ACHN (cell line): ENCODE results near the gene ARHGAP28.
"Not testable (repeated sequence)": the region's sequence is repeated elsewhere in the genome, so short reads cannot be mapped to it uniquely, and the experiment has no call there.

Source experiments
- DNase-seq: peaks from one replicate; pipeline ENCODE4 v3.0.0-alpha.2; 2015
- in situ Hi-C: cut with HindIII; loops from 2 replicates; pipeline ENCODE4 v1.10.0; 2017; ENCODE audit warnings: low sequenced_read_pairs, low pct_ligation_motif_present, low pct_unique_long_range_greater_than_20kb

ARHGAP28 gene

DNA sequence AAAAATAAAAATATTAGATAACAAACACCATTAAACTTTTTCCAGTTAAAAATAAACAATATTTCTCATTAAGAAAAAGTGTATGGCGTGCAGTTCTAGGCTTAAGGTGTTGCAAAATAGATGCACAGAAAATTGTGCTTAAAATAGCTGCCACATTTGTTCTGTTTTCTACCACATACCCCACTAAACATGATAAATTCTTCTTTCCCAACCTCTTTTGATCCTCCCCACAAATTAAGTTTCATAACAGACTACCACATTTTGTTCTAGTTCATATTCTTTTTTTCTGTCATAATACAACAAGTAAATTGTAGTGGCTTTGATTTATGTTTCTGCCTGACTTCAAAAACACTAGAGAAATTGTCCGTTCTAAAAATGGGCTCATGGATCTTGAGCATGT lies 64.5 kb downstream of the ARHGAP28 start:
- in situ Hi-C loops = no loop called here

DNA sequence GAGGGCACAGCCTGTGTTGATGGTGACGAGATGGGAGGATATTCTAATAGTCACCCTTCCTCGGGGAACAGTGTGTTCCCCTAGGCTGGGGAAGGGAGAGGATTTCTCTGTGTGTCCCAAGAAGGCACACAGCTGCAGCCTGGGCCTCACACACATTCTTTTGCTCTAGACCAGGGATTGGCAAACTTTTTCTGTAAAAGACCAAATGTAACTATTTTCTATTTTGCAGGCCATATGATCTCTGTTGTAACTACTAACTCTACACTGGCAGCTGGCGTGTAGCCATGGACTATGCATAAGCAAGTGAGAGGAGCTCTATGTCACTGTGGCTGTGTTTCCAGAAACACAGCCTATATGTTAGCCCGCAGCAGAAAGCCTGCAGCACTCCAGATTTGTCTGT lies 65.8 kb downstream of the ARHGAP28 start:
- in situ Hi-C loops = no loop called here
- no peak for DNase-seq

More for the DNA sequence above, 64.5 kb downstream of the ARHGAP28 start:
- no peak for DNase-seq

DNA sequence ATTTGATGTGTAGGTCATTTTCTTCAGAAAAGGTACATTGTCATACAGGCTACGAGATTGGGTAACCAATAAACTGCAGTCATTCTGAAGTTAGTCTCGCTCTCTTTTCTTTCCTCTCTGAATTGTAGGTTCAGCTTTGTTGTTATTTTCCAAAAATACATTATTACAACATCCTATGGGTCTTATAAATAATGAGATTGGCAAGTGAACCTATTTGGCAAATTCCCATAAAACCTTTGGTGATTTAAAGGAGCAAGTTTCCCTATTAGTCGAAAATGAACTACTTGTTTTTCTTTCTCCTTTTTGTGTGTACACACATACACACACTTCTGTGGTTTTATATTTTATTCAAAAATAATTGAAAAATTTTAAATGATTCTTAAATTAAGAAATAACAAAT lies 67.0 kb downstream of the ARHGAP28 start:
- DNase-seq = no peak
- in situ Hi-C loops = no loop called here

DNA sequence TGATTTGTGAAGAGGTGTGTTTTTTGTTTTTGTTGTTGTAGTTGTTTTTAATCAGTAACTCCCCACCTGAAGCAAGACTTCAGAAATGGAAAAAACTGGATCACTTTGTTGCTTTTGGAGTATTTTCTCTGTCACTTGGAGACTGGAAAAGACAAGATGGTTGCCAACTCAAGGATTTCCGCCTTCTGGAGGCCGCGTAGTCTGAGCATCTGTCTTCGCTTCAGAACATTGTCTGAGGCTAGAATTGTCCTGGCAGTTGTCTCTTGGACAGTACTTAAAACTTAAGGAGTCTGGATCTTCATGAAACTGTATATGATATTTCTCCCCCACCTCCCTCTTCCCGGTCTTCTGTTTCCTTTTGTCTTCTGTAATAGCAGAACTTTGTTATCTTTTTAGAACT lies 67.7 kb downstream of the ARHGAP28 start:
- in situ Hi-C loops = no loop called here
- no peak for DNase-seq

DNA sequence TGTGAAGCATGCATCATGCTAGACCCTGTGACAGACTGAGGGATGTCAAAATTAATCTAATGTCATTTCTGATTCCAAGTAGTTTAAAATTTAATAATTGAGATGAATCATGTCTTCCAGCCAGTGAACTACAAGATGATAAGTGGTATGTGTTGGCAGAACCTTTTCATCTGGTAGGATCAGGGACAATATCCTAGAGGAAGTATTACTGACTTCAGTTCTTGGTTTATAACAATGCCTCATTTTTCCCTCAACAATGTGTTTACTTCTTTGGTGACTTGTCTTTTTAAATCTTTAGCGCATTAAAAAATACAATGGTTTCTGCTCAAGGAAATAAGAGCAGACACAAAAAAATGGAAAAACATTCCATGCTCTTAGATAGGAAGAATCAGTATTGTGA lies 69.4 kb downstream of the ARHGAP28 start:
- no peak for DNase-seq
- in situ Hi-C loops = no loop called here

DNA sequence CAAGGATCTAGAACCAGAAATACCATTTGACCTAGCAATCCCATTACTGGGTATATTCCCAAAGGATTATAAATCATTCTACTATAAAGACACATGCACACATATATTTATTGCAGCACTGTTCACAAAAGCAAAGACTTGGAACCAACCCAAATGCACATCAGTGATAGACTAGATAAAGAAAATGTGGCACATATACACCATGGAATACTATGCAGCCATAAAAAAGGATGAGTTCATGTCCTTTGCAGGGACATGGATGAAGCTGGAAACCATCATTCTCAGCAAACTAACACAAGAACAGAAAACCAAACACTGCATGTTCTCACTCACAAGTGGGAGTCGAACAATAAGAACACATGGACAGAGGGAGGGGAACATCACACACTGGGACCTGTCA lies 70.8 kb downstream of the ARHGAP28 start:
- DNase-seq, in situ Hi-C loops: not testable (repeated sequence)

DNA sequence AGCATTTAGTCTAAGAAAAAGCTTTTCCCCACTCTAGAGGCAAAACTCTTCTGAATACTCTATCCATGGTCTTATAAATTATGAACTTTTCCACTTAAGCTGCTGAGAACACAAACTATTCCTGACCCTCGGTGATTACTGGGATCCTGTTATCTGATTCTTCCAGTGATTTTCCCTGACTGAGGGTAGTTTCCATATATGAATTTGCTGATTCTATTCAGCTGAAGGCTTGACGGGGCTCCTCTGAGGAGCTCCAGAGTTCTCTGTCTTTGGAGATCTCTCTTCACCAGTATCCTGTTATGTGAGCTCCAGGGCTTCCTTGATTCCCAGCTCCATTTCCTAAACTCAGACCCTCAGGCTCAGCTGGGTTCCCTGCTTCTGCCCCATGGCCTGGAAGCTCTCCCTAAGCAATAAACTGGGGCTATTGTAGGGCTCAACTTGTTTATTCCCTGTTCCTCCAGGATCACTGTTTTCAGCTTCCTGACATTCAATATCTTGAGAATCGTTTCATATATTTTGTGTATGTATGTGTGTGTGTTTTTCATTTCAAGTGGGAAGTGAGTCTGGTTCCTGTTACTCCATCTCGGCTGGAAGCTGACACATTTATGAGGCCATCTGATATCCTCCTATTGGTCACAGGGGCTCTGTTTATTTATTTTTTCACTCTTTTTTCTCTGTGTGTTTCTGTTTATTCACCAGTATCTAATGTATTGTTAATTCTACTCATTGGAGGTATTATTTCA lies 78.2 kb downstream of the ARHGAP28 start:
- no peak for DNase-seq
- in situ Hi-C loops = no loop called here

DNA sequence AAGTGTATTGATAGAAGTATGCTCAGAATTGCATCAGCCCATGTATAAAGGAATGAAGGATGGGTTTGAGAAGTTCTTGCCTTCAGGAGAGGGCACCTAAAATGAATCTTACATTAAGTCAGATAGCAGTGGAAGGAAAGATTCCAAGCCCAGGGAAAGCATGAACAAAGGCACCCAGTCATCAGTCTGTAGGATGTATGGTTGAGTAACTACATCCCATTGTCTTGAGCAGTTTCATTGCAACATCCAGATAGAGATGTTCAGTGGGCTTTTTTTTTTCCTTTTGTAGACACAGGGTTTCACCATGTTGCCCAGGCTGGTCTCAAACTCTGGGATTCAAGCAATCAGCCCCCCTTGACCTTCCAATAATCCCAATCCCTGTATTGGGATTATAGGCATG lies 80.7 kb downstream of the ARHGAP28 start:
- DNase-seq = no peak
- in situ Hi-C loops = no loop called here

DNA sequence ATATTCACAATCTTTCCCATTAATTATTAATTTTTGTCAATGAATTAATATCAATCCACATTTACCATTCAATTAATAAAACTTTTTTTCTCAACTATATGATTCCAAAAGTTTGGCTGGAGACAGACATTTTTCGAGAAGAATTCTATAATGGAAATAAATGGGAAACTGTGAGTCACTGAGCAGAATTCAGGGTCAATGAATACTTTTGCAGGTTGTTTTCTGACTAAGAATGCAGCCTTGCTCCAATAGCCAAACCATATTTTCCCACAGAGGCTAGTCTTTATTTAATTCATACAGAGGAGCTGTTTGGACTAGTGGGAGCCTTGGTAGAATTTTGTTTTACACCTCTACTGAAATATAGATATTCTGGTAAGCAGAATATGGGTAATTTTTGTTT lies 82.3 kb downstream of the ARHGAP28 start:
- no peak for DNase-seq
- in situ Hi-C loops = no loop called here

DNA sequence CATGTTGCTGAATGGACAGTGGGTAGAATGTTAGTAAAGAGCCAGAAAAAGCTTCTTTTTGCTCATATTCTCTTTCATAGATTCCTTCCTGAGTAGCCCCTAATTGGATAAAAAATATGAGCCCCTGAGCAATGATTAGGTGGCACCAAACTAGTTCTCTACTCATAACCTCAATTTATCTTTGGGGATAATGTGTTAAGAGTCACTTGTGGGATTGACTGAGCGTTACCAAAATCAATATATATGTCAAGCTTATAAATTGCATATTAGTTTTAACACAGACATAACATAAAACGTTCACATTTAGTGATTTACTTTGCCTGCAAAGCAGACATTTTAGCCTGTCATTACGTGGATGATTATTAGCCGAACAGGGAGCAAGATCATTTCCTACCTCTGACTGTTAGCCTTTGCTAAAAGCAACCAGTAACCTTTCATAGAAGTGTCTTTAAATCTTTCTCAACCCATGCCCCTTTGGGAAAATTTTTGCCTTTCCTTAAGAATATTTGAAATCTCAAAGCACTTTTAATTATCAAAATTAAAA lies 85.4 kb downstream of the ARHGAP28 start:
- in situ Hi-C loops = no loop called here

DNA sequence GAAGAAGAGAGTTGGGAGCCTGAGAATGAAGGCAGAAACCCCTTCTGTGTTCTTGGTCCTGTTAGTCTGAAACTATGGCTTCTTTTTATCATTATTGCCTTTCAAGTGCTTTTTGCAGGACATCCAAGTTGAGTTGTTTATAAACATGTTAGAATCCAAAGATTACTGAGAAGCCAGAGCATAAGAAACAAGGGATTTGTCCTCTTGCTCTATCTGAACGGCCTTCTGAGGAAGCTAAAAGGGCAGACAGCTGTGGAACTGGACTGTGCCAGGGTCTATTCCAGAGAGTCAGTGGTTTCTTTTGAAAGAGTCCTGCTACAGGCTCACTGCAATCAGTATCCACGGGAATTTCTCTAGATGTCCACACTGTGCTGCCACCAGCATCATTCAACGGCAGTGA lies 86.6 kb downstream of the ARHGAP28 start:
- DNase-seq = no peak
- in situ Hi-C loops = no loop called here

More for the DNA sequence above, 85.4 kb downstream of the ARHGAP28 start:
- no peak for DNase-seq

DNA sequence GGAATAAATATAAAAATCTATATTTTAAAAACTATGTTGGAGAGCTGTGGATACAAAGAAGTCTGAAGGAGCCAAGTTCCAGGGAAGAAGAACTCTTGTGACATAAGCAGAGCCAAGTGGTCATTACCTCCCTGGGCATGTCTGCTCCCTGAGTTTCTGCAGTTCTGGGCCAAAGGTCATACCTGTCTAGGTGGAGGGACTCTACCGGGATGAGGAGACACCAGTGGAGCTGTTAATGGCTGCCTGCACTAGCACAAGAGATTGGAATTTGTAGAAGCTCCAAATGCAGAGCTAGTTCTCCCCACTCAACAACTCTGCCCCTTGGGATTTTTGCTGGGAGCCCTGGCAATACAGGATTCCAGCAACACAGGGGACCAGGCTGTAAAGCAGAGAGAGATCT lies 89.8 kb downstream of the ARHGAP28 start:
- in situ Hi-C loops = no loop called here
- DNase-seq = no peak

DNA sequence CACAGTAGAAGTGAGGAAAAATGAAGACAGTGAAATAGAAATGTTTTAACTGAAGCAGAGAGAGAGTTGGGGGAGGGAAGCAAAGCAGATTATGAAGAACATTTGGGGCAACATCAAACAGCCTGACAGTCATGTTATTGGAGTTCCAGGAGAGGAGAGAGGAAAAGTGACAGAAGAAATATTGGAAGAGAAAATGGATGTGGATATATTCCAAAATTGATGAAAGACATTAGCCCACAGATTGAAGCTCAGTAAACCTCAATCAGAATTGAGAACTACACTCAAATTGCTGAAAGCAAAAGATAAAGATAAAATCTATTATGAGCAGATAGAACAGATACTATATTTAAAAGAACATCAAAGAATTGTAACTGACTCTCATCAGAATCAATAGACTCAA lies 90.8 kb downstream of the ARHGAP28 start:
- DNase-seq = no peak
- in situ Hi-C loops = no loop called here

DNA sequence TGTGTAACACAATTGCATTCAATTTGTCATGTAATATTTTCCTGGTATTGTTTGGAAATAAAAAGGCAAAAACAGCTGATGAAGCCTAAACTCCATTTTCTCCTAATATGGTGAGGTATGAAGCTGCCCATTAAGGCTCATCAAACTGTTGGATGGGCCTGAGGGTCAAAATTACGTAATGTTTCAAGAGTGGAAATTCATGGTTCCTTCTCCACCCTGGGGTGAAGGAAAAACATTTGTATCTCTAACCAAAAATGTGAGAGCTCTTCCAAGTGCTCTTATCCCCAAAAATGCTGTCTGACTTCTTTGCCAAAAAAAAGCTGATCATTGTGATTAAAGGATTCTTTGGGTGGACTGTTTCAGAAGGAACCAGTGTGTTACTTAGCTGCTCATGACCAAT lies 91.8 kb downstream of the ARHGAP28 start:
- no peak for DNase-seq
- in situ Hi-C loops = no loop called here

DNA sequence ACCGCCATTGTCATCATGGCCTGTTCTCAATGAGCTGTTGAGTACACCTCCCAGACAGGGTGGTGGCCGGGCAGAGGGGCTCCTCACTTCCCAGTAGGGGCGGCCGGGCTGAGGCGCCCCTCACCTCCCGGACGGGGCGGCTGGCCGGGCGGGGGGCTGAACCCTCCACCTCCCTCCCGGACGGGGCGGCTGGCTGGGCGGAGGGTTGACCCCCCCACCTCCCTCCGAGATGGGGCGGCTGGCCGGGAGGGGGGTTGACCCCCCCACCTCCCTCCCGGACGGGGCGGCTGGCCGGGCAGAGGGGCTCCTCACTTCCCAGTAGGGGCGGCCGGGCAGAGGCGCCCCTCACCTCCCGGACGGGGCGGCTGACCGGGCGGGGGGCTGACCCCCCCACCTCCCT lies 97.6 kb downstream of the ARHGAP28 start:
- in situ Hi-C loops, DNase-seq: not testable (repeated sequence)

DNA sequence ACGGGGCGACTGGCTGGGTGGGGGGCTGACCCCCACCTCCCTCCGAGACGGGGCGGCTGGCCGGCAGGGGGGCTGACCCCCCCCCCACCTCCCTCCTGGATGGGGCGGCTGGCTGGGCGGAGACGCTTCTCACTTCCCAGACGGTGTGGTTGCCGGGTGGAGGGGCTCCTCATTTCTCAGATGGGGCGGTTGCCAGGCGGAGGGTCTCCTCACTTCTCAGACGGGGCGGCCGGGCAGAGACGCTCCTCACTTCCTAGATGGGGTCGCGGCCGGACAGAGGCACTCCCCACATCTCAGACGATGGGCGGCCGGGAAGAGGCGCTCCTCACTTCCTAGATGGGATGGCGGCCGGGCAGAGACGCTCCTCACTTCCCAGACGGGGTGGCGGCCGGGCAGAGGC lies 98.0 kb downstream of the ARHGAP28 start:
- in situ Hi-C loops, DNase-seq: not testable (repeated sequence)

DNA sequence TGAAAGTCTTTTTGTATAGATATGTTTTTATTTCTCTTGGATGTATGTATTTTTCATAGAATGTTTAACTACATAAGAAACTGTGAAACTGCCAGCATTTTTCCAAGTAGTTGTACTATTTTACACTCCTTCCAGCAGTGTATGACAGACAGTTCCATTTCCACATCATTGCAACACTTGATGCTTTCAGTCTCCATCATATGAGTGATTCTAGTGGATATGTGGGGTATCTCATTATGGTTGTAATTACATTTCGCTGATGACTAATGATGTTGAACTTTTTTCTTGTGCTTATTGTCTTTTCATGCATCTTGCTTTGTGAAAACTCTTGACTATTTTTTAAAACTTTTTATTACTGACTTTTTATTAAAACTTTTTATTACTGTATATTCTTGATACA lies 101.4 kb downstream of the ARHGAP28 start:
- in situ Hi-C loops = no loop called here
- no peak for DNase-seq

DNA sequence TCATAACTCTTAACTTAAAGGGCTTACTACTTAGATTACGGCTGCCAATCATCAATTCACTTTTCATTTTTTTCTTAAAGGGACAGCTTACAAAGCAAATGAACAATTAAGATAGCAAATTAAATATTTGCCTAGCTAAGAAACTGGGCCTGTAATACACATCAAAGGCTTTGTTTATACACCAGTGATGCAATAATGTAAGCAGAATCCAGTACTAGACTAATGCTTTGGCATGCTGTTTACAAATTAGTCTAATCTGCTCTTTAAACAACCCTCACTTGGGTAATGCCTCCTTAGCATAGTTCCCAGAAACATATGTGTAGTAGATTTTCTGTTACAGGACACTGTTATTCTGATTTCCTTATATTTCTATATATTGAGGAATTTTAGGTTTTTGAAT lies 105.8 kb downstream of the ARHGAP28 start:
- DNase-seq = no peak
- in situ Hi-C loops = no loop called here

DNA sequence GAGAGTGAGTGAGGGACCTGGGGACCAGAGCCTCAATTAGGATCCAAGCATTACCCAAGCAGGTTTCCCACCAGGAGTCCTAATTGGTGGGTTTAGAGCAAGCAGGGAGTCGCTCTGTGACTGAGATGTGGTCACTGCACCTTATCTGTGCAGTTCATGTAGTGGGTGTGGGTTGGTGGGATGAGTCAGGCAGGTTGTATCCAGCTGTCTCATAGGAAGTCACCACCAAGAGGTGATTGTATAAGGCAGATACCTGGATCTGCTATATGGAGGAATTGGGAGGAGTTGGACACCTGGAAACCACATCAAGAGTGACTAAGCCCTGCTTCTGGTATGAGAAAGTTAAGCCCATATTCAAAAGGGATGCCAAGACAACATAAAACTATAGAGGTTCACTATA lies 106.8 kb downstream of the ARHGAP28 start:
- in situ Hi-C loops = no loop called here
- DNase-seq = no peak

DNA sequence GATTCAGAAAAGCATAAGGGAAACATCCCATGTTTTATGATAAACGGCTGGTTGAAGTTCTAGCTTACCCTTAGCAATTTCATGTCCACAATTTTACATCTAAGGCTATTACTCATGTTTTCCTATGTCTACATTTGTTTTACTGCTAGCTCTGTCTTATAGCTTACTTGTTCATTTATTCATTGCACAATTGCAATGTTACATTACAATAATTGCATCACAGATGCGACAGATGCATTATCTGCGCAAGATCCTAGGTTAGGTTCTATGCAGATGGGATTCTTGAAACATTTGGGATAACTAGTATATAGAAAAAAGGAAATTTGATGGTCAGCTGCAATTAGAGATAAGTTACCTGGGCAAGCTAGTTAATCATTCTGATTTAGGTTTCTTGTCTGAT lies 108.4 kb downstream of the ARHGAP28 start:
- in situ Hi-C loops = no loop called here

More for the DNA sequence above, 108.4 kb downstream of the ARHGAP28 start:
- DNase-seq = no peak
